Stimulated activated CD4-positive, alpha-beta T cell treated with anti-CD3 and anti-CD28 coated beads, Interleukin-1b, Interleukin-23, amount 100 ng/mL, for 24 hours (primary cell): ENCODE data around the gene CSRNP3.

Experiments used
- DNase-seq, 4 experiments: peaks; one replicate each; pipeline ENCODE4 v3.0.0-alpha.2; 2020; ENCODE audit warnings: low read depth in 4 of 4, low spot score in 1 of 4

Gene CSRNP3

GRCh38 chr2:165536851-165537499, 67.5 kb downstream of the CSRNP3 start:
- DNase-seq, result no peak

DNA sequence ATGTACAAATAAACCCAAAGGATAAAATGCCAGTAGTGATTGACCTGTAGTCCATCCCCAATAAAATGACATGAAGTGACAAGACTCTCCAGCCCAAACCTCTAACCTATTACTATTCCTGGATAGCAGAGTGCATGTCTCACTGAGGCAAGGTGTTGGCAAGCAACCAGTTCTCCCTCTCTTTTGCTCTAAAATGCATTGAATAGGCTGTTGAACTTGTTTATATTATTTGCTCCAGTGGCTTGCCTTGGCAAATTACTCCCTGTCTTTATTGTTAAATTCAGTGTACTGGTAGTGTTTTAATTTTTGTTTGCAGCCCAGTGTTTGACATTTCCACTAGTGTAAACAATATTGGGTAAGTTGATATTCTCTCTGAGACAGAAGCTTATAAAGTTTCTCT, 70.5 kb downstream of the CSRNP3 start:
- no peak for DNase-seq

GRCh38 chr2:165544897-165545296, 75.4 kb downstream of the CSRNP3 start:
- DNase-seq, result no peak

- DNase-seq, result no peak
Observed at GRCh38 chr2:165547900-165548299, 78.4 kb downstream of the CSRNP3 start.

GRCh38 chr2:165549619-165550018, 80.1 kb downstream of the CSRNP3 start:
- no peak for DNase-seq

DNA sequence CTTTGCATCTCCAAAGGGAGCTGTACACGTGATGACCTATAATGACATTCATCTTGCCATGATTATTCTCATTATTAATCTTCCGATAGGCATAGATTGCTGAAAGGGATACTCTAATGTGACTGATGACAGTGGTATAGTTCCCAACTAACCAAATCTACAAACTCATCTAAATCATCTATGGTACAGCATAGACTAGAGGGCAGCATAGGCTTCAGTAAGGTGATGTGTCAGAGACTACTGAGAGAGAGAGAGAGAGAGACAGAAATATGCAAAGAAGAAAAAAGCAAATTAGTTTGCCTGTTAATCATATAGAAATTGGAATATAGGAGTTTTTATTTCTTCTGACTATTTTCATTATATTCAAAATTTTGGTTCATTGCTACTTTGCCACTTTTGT, 89.3 kb downstream of the CSRNP3 start:
- DNase-seq, result no peak

GRCh38 chr2:165560377-165560988, 91.0 kb downstream of the CSRNP3 start:
- no peak for DNase-seq

DNA sequence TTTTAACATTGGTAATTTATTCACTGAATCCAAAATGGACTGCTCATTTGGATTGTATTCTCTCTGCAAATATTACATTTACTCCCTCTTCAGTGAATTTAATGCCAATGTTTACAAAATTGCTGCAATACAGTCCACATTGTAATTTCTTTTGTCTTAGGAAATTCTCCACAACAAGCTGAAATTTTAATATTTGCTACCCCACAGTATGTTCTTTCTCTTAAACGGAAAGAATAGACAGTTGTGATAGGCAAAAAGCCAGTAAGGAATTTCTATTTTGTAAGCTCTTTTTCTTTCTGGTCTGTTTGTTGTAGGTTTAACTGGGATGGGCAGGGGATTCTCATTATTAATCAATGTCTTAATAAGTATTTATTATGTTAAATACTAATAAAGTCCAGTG, 92.0 kb downstream of the CSRNP3 start:
- DNase-seq, result no peak

DNA sequence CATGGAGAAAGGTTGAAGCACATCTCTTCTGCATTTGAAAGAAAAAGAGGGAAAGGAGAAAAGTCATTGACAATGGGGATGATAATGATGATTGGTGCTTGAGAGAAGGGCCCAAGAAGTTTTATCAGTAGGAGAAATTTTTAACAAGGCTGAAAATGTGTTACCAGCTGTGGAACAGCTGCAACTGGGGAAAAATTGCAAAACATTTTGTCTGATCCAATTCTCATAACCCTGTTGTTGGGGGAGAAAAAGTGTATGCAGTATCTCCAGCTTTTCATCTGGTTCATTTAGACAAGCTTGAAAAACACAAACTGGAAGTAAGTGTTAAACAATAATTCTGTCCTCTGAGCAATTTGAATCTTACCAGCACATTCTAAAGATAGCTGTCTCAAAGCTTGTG, 92.7 kb downstream of the CSRNP3 start:
- DNase-seq, result no peak

- DNase-seq, result no peak
Observed at GRCh38 chr2:165563468-165564225, 94.1 kb downstream of the CSRNP3 start.

DNA sequence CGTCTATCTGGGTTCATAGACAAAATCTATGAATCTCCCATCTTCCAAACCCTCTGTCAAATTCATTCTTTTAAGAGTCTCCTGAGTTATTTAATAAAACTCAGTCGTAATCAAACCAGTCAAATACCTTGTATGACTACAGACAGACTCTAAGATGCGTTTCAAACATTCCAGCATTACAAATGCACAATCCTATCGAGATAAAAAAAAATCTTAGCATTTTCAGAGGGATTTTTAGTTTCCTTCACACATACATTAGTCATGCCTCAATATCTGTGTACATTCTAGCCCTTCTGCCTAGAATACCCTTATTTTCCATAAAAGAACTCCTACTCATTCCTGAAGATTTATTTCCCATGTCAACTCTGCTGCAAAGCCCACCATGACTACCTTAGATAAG, 96.5 kb downstream of the CSRNP3 start:
- DNase-seq, result no peak

DNA sequence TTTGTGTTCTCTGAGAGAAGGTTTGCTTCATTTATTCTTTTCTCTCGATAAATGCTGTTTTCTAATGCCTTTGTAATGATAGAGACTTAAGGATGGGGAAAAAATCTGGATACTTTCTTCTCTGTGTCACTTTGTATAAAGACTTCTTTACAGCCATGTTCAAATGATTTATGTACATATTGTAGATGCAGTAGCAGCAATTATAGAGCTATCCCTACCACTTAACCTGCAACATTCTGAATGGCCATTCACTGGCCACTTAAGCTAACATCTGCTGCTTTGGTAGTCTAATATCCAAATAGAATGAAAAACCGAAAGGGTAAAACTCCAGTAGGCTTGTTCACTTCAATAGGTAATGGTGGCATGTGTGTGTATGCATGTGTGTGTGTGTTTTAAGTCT, 97.8 kb downstream of the CSRNP3 start:
- no peak for DNase-seq

GRCh38 chr2:165568361-165568760, 98.9 kb downstream of the CSRNP3 start:
- no peak for DNase-seq

DNA sequence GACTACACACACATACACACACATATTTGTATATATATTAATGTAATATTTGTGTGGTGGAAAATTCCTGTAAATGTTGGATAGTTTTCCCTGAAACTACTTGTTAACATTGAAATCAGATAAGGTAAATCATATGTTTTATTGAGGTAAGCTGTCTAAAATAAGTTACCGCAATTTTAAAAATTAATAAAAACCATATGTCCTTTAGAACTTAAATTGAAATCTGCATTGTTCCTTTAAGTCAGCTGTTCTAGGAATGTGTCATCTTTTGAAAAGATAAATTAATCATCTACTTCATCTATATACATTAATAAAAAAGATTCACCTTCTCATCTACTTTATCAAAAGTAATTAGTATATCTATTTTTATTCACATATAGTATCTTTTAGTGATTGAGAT, 102.0 kb downstream of the CSRNP3 start:
- no peak for DNase-seq

GRCh38 chr2:165572151-165572550, 102.7 kb downstream of the CSRNP3 start:
- no peak for DNase-seq

- DNase-seq, result no peak
Observed at GRCh38 chr2:165573534-165574461, 104.3 kb downstream of the CSRNP3 start.

DNA sequence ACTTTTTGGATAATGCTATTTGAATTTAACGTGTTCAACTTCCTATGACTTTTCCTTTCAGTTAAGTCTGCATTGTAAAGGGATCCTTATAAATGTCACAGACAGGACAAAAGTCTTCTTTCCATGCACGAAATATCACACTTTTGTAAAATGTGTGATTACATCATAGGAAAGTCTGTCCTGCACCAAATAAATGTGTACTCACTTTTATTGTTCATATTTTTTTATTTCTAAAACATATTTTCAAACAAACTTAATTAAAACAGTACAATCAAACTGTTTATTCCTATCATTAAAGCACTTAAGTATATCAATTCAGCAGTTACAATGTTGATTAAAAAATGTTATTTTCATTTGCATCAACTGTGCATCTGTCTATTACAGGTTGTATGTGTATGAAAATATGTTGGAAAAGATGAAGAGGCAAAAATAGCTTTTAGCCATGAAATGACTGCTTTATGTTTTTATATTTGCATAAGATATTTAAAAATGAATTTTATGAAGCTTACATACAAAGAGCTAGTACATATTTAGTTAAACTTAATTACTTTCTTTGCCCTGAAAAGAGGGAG, 105.6 kb downstream of the CSRNP3 start:
- DNase-seq, result no peak

DNA sequence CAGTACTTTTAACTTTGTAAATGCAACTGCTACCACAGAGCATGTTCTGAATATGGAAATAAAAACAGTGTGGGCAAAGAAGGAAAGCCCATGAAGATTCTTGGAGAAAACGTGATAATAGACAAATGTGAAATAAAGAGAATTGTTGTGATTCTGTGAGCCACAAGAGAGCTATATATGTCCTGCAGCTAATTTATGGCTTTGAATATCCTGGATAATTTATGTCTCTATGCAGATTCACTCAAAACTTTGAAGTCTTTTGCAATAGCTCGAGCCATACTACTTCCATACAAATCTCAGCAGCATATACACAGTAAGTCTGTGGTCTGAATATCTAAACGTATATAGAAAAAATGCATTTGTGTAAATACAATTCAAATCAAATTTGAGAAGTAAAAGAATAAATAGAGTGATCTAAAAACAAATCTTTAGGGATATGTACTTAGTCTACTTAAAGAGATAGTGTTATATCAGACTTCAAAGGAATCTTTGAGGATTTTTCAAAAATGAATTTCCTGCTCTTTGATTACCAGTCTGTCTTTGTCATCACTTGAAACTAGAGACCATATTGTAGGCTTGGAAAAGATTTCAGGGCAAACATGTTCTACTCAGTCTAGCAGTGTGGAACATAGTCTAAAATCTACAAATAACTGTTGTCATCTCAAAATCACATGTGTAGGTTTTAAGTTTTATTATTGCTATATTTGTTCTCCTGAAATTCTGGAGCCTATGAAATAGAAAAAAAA, 107.1 kb downstream of the CSRNP3 start:
- no peak for DNase-seq

DNA sequence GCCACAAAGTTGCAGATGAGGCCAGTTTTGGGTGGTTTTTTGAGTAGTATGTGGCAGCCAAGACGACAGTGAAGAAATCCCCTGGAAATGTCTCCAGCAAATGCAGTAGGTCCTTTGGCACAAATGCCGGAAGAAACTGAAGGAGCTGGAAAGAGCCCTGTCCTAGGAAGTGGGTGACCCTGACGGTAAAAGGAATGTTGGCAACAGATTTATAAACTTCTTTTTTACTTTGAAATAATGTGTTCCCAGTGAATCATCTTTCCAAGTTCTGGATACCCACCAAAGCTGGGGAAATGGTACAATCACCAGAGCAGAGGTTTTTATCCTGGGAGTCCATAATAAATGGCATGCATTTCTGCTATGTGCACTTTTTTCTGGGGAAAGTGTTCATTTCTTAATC, 112.9 kb downstream of the CSRNP3 start:
- DNase-seq, result no peak

DNA sequence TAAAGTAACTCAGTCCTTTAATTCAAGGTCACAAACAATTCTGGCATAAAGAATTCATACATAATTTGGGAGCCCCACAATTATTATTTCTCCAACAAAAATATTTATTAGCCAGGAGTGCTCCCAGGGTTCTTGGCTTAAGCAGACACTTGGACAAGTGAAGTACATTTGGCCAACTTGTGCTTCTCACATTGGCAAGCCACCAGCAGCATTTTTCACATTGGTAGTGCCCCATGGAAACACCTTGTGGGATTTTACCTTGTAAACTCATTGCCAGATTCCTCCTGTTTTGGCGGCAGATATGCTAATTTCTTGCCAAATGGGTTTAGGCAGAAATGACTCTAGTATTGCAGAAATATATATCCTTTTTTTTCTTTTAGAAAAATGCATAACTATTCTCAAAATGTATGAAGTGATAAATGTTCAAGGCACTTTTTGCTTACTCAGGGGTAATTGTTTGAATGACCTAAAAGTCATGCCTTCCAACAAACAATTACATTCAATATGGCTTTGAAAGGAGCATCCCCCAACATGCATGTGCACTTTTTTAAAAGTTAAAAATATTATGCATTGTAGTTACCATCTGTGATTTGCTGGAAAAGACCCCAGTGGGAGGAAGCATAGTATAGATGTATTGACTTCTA, 113.5 kb downstream of the CSRNP3 start:
- no peak for DNase-seq
